ENCODE results near the gene NUDT12.

The NUDT12 gene

GRCh38 chr5:103562453-103563157 is at the start of gene NUDT12:
TSS of gene NUDT12 (minus strand) at chr5:103562789. CDS start at chr5:103560248, 2,541 bp downstream.
- DNase-seq (ENCODE audit: low spot score) = peak; percentile 86

- DNase-seq (ENCODE audit: low spot score) = no peak
Observed at GRCh38 chr5:103607346-103607745, 44.8 kb upstream of the NUDT12 start.

GRCh38 chr5:103605277-103605676 is 42.7 kb upstream of the NUDT12 start:
- DNase-seq (ENCODE audit: low spot score) = no peak

GRCh38 chr5:103602438-103602837 is 39.8 kb upstream of the NUDT12 start:
- peak; percentile 22 for DNase-seq (ENCODE audit: low spot score)

DNA sequence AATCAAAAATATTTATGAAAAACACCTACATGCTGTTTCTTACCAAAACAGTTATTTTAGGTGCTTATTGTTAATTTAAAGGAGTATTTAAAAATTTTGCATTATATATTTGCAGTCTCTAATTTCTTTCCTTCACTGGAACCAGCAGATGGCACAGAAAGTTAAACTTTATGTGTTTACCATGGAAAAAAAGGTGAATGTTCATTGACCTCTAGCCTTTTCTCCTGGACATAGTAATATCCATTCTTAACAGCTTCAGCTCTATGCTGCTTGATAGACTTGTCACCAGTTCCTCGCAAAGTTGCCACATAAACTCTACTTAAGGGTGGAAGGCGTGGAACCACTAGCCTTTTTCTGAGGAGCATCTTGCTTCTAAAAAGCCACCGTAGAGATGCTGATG is 38.7 kb upstream of the NUDT12 start:
- DNase-seq (ENCODE audit: low spot score) = no peak

DNA sequence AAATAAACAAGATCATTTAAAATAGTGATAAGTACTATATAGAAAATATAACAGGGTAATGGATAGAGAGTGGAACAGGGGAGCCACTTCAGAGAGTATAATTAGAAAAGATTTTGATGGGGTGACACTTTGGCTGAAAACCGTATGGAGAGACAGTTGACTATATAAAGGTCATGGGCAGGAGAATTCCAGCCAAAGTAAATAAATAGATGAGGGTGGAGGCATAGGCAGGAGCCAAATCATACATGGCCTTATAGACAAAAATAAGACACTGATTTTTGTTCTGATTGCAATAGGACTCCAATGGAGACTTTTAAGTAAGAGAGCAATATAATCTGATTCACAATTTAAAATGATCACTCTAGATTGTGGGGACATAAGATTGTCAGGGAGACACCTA is 37.5 kb upstream of the NUDT12 start:
- DNase-seq (ENCODE audit: low spot score) = no peak

DNA sequence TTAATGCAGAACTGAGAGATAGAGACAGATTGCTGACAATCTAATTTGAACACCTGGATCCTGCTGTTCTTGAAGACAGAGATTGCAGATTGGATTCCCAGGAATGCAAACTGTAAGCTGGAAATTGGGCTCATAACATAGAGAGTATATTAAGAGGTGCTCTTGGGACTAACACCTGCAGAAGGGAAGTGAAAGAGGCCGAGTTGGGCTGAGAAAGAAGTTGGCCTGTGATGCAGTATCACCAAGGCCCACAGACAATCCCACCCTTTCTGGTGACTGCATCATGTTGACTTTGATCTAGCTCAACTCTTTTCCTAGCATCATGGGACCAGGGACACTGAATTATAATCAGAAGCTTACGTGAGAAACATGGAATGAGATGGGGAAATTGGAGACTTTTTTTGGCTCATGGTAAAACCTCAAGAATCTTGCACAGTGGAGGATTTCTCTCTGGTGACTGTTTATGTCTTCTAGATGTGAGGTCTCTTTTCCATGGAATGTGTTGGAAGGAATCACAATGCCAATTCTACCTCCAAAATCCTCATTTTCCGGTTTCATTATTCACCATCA is 36.5 kb upstream of the NUDT12 start:
- DNase-seq (ENCODE audit: low spot score) = no peak

- no peak for DNase-seq (ENCODE audit: low spot score)
Observed at GRCh38 chr5:103590221-103590620, 27.6 kb upstream of the NUDT12 start.

DNA sequence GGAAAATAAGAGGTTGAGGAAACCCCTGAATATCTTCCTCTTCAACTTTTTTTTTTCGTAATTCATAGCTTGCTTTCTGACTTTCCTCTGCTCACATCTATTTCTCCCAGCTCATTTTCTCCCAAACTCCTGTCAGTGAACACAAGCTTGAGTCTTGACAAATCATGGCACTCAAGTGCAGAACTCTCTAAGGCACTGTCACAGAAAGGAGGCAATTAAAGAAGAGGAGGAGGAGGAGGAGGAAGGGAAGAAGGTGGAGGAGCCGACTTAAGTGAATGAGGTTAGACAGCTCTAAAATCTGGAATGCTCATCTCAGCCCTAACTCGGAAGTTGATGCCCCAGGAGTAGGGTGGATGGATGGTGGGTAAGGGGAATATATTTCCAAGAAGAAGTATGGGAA is 27.2 kb upstream of the NUDT12 start:
- no peak for DNase-seq (ENCODE audit: low spot score)

DNA sequence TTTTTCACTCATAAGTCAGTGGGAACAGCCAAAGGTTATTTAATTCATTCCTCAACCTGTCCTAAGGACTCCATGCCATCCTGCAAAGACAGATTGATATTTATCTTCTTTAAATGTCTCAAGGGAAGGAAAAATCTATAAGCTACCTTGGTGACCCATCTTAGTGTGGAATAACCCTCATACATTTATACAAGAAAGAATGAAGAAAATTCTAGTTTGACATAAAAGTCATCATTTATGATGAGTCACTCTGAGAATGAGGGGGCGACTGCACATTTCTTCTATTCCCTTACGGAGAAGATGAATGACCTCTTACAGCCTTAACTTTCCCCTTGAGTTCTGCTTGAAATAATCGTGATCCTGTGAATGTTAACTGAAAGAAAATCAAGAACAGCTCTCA is 26.8 kb upstream of the NUDT12 start:
- DNase-seq (ENCODE audit: low spot score) = no peak

DNA sequence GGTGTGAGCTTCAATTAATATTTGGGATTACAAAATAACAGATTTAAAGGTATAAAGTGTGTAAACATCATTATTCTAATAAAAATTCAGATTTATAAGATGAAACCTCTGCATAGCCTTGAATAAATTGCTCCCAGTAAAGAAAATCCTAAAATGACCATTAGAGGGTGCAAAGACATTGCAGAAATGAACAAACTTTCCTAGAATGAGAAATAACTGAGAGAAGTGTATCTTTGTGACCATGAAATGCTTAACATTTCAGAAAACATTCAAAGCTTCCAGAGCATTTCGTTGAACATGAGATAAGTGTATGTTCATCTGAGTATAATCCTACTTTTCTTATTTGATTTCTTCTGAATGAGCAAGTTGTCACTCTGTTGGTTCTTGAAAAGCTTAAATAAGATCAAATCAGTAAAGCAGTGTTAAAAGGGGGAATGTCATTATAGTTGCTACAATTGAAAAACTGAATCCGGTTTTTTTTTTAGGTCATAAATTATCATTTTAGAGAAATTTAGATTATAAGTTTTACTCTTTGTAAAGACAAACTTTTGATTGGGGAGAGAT is 24.7 kb upstream of the NUDT12 start:
- peak; percentile 42 for DNase-seq (ENCODE audit: low spot score)

GRCh38 chr5:103582364-103582763 is 19.8 kb upstream of the NUDT12 start:
- DNase-seq (ENCODE audit: low spot score) = peak; percentile 57

GRCh38 chr5:103573411-103573810 is 10.8 kb upstream of the NUDT12 start:
- no peak for DNase-seq (ENCODE audit: low spot score)

GRCh38 chr5:103572454-103572853 is 9.9 kb upstream of the NUDT12 start:
- no peak for DNase-seq (ENCODE audit: low spot score)

DNA sequence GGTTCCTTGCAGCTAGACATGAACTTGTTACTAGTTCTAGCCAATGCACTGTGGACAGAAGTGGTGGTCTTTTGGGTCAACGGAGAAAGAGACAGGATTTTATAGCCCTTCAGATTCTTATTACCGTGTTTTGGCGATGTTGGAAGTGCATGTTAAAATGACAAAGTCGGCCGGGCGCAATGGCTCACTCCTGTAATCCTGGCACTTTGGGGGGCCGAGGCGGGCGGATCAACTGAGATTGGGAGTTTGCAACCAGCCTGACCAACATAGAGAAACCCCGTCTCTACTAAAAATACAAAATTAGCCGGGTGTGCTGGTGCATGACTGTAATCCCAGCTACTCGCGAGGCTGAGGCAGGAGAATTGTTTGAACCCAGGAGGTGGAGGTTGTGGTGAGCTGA is 9.1 kb upstream of the NUDT12 start:
- DNase-seq (ENCODE audit: low spot score) = no peak

DNA sequence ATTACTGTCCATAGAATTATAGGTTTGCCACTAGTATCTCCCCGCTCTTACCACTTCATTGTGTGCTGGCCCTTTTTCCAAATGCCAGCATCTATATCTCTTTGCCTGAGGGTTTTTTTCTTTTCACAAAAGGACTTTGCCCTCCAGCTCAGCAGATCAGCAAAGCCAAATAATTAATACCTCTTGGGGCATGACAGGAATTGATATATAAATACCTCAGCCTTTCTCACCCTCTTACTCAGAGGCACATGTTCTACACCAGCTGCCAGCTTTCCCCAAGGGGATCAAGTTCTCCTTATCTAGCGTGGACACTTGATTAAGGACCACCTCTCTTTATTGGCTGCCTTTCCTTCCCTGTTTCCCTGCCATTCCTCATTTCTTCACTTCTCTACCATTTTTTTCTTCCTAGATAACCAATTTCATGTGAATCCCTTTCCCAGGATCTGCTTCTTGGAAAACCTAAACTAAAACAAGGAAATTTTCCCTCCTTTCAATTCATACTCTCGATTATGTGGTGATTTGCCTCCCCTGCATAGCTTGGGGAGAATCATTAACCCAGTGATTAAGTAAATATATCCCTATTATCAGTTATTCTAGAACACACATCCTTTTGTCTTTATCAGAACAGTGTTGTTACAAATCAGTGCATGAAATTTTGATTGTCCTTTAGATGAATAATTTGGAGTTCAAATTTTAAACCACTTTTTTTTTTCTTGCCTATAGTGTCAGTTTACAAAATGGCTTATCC is 6.9 kb upstream of the NUDT12 start:
- DNase-seq (ENCODE audit: low spot score) = peak; percentile 90

DNA sequence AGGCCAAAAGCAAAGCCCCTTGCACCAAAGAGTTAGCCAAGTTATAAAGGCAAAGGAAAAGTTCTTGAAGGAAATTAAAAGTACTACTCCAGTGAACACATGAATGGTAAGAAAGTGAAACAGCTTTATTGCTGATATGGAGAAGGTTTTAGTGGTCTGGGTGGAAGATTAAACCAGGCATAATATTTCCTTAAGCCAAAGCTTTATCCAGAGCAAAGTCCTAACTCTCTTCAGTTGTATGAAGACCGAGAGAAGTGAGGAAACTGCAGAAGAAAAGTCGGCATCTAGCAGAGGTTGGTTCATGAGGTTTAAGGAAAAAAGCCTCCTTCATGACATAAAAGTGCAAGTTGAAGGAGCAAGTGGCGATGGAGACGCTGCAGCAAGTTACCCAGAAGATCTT is 3.1 kb upstream of the NUDT12 start:
- DNase-seq (ENCODE audit: low spot score) = no peak

- peak; percentile 31 for DNase-seq (ENCODE audit: low spot score)
Observed at GRCh38 chr5:103561685-103562452, 720 bp downstream of the NUDT12 start.

DNA sequence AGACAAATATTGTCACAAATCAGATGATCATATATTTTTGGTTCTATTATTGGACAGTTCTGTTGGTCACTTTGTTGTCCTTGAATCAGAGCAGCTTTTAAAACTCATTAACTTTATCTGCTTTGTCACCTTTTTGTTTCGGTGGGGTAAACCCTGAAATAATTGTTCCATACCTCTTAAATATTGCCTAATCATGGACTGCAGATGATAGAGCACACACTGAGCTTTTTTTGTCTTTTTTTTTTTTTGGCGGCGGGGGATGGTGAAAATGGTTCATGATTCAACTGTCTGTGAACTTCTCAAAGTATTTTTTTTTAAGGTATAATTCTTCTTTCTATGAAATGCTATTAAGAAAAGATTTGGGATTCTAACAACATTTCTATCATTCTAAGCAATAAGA is 1.8 kb downstream of the NUDT12 start:
- no peak for DNase-seq (ENCODE audit: low spot score)

DNA sequence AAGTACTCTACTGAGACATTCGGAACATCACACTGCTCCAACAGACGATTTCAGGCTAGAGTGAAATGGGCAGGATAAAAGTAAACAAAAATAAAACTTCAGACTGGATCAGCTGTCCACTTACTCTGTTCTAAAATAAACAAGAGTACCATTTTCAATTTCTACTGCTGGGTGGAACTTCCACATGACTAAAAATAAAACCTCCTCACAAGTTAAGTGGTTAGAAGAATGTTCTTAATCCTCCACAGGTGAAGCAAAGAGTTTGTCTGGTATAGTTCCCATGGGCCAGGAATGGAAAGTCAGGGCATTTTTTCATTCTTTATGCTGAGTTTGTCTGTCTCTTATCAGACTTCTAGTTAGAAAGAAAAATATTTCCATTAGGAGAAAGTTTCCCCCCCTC is 15.7 kb downstream of the NUDT12 start:
- no peak for DNase-seq (ENCODE audit: low spot score)

DNA sequence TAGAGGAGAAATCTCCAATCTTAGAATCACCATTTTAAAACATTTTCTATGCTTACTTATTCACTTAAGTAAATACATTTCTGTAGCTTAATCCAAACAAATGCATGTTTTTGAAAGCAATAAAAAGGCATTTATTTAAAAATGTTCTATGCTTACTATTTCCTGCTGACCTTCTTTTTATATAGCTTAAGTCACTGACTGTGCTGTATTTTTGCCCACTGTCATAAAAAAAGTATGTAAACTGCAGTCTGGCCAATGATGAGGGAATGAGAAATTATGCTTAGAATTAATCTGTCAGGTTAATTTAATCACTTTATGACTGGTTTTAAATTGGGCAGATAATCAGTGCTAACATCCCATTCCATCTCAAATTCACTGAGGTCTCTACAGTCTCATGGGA is 20.1 kb downstream of the NUDT12 start:
- no peak for DNase-seq (ENCODE audit: low spot score)

DNA sequence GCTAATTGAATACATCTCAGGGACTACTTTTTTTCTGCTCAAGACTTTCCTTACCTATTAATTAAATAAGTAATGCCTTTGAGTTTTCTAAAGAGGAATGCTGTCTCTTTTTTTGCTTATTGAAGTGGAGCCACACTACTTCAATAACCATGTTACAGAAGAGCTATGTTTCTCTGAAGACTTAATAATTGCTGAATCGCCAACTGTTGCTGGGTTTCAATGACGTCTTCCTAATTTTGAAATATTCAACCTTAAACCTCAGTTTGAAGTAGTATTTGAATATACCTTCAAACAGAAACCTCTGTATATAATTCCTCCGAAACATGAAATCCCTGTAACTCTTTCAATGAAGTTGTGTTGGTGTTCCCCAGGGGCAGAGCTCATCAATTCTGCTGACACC is 21.0 kb downstream of the NUDT12 start:
- no peak for DNase-seq (ENCODE audit: low spot score)
